SK-N-SH treated with all-trans-retinoic acid at 6 μM for 48 hours (cell line): ENCODE data around the gene COQ7.

Experiments used
- ATAC-seq: fragments of 200-7000 bp; cut with Tn5 transposase; 3 replicates; pipeline ENCODE4 v1.9.1; 2020; ENCODE audit warnings: mild to moderate bottlenecking, moderate library complexity
- BACH2 ChIP-seq: fragments of 250-450 bp; sonication (Bioruptor Pico); IDR thresholded peaks from 2 replicates; pipeline ENCODE4 v1.9.0; 2021; ENCODE audit warnings: mild to moderate bottlenecking, borderline replicate concordance
- CSDC2 ChIP-seq: fragments of 250-450 bp; sonication (Bioruptor Pico); IDR thresholded peaks from 2 replicates; pipeline ENCODE4 v1.5.0; 2020; ENCODE audit warnings: mild to moderate bottlenecking, moderate library complexity
- GLIS3 ChIP-seq: fragments of 250-450 bp; sonication (Bioruptor Pico); IDR thresholded peaks from 2 replicates; pipeline ENCODE4 v1.5.0; 2020; ENCODE audit warnings: mild to moderate bottlenecking, moderate library complexity
- ISL1 ChIP-seq: fragments of 250-450 bp; sonication (Bioruptor Pico); IDR thresholded peaks from 2 replicates; pipeline ENCODE4 v2.1.2; 2022; ENCODE audit warnings: mild to moderate bottlenecking, moderate library complexity
- POU6F1 ChIP-seq: fragments of 250-450 bp; sonication (Bioruptor Pico); IDR thresholded peaks from 2 replicates; pipeline ENCODE4 v1.8.0; 2021; ENCODE audit warnings: low read depth, mild to moderate bottlenecking, moderate library complexity, borderline replicate concordance
- PPARA ChIP-seq: fragments of 250-450 bp; sonication (Bioruptor Pico); IDR thresholded peaks from 2 replicates; pipeline ENCODE4 v1.5.0; 2020; ENCODE audit warnings: mild to moderate bottlenecking, borderline replicate concordance
- RARB ChIP-seq: fragments of 250-450 bp; sonication (Bioruptor Pico); IDR thresholded peaks from 2 replicates; pipeline ENCODE4 v1.8.0; 2021; ENCODE audit warnings: mild to moderate bottlenecking, moderate library complexity
- SNAI2 ChIP-seq: fragments of 250-450 bp; sonication (Bioruptor Pico); IDR thresholded peaks from 2 replicates; pipeline ENCODE4 v1.5.0; 2020; ENCODE audit warnings: mild to moderate bottlenecking, moderate library complexity
- TOX ChIP-seq: fragments of 250-450 bp; sonication (Bioruptor Pico); IDR thresholded peaks from 2 replicates; pipeline ENCODE4 v1.8.0; 2021; ENCODE audit warnings: mild to moderate bottlenecking, moderate library complexity, borderline replicate concordance
- ZC3H10 ChIP-seq: fragments of 250-450 bp; sonication (Bioruptor Pico); IDR thresholded peaks from 2 replicates; pipeline ENCODE4 v1.5.1; 2021; ENCODE audit warnings: mild to moderate bottlenecking, moderate library complexity
- ZFP3 ChIP-seq: fragments of 250-450 bp; sonication (Bioruptor Pico); IDR thresholded peaks from 2 replicates; pipeline ENCODE4 v1.5.0; 2020; ENCODE audit warnings: mild to moderate bottlenecking, moderate library complexity
- ZFP30 ChIP-seq: fragments of 450-650 bp; formaldehyde crosslinking; IDR thresholded peaks from 2 replicates; pipeline ENCODE4 v1.5.0; 2022; ENCODE audit warnings: mild to moderate bottlenecking, moderate library complexity
- ZNF565 ChIP-seq: fragments of 450-650 bp; formaldehyde crosslinking; conservative IDR thresholded peaks from 2 replicates; pipeline ENCODE4 v1.5.0; 2020; ENCODE audit warnings: low read depth, mild to moderate bottlenecking, moderate library complexity
- ZNF8 ChIP-seq: fragments of 450-650 bp; formaldehyde crosslinking; IDR thresholded peaks from 2 replicates; pipeline ENCODE4 v1.5.0; 2020; ENCODE audit warnings: mild to moderate bottlenecking, moderate library complexity
- TF ChIP-seq, protein P1 (sequence below): fragments of 250-450 bp; sonication (Bioruptor Pico); IDR thresholded peaks from 2 replicates; pipeline ENCODE4 v1.8.0; 2020; ENCODE audit warnings: mild to moderate bottlenecking, moderate library complexity, borderline replicate concordance
- TF ChIP-seq, protein P2 (sequence below): fragments of 250-450 bp; sonication (Bioruptor Pico); IDR thresholded peaks from 2 replicates; pipeline ENCODE4 v1.5.1; 2020; ENCODE audit warnings: low read depth, mild to moderate bottlenecking, moderate library complexity
- TF ChIP-seq, protein P3 (sequence below): fragments of 250-450 bp; sonication (Bioruptor Pico); IDR thresholded peaks from 2 replicates; pipeline ENCODE4 v1.5.1; 2021; ENCODE audit warnings: mild to moderate bottlenecking, moderate library complexity
- TF ChIP-seq, protein P4 (sequence below): fragments of 250-450 bp; sonication (Bioruptor Pico); IDR thresholded peaks from 2 replicates; pipeline ENCODE4 v1.5.0; 2020; ENCODE audit warnings: mild to moderate bottlenecking, moderate library complexity

The COQ7 gene

GRCh38 chr16:19126300-19126699 lies 58.9 kb downstream of the COQ7 start (continued):
- TF ChIP-seq POU6F1 (no peak), ZFP3 (CRISPR knock-in tag) (no peak), ZFP30 (CRISPR knock-in tag) (no peak), SNAI2 (CRISPR knock-in tag) (no peak)
- TF ChIP-seq, all 23 proteins: peak for 0

DNA sequence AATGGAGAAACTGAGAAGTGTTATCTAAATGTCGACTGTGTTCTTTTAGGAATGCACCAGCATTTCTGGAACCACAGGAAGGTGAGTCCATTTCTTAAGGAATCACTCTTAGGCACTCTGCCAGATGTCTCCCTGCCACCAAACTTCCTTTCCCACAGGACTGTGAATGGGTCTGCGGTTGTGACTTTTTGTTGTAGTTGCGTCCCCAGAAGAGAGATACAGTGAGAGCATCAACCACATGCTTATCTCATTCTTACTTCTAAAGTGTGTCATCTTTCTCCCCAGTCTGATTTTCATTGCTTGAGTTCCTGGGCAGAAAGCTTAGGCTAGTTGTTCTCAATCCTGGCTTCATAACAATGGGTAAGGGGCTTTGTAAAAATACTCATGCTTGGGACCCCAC lies 59.8 kb downstream of the COQ7 start:
- TF ChIP-seq, protein P1, sequence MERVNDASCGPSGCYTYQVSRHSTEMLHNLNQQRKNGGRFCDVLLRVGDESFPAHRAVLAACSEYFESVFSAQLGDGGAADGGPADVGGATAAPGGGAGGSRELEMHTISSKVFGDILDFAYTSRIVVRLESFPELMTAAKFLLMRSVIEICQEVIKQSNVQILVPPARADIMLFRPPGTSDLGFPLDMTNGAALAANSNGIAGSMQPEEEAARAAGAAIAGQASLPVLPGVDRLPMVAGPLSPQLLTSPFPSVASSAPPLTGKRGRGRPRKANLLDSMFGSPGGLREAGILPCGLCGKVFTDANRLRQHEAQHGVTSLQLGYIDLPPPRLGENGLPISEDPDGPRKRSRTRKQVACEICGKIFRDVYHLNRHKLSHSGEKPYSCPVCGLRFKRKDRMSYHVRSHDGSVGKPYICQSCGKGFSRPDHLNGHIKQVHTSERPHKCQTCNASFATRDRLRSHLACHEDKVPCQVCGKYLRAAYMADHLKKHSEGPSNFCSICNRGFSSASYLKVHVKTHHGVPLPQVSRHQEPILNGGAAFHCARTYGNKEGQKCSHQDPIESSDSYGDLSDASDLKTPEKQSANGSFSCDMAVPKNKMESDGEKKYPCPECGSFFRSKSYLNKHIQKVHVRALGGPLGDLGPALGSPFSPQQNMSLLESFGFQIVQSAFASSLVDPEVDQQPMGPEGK (CRISPR knock-in tag), result no peak
- TF ChIP-seq TOX (CRISPR knock-in tag) (no peak), GLIS3 (CRISPR knock-in tag) (no peak), ZNF8 (no peak), CSDC2 (no peak), ZNF565 (CRISPR knock-in tag) (no peak), ZFP3 (CRISPR knock-in tag) (no peak), ZC3H10 (no peak), POU6F1 (no peak), BACH2 (no peak)
- TF ChIP-seq, all 23 proteins: peak for 0
- no peak for ATAC-seq

GRCh38 chr16:19127674-19128131 lies 60.3 kb downstream of the COQ7 start:
- no peak for ATAC-seq
- no peak for TF ChIP-seq ZFP3 (CRISPR knock-in tag)
- TF ChIP-seq ISL1 (CRISPR knock-in tag), result no peak
- TF ChIP-seq, protein P2, sequence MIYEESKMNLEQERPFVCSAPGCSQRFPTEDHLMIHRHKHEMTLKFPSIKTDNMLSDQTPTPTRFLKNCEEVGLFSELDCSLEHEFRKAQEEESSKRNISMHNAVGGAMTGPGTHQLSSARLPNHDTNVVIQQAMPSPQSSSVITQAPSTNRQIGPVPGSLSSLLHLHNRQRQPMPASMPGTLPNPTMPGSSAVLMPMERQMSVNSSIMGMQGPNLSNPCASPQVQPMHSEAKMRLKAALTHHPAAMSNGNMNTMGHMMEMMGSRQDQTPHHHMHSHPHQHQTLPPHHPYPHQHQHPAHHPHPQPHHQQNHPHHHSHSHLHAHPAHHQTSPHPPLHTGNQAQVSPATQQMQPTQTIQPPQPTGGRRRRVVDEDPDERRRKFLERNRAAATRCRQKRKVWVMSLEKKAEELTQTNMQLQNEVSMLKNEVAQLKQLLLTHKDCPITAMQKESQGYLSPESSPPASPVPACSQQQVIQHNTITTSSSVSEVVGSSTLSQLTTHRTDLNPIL (CRISPR knock-in tag), result no peak
- no peak for TF ChIP-seq RARB (CRISPR knock-in tag)
- no peak for TF ChIP-seq CSDC2
- no peak for TF ChIP-seq ZFP30 (CRISPR knock-in tag)
- TF ChIP-seq, protein P1 (CRISPR knock-in tag), result no peak
- no peak for TF ChIP-seq BACH2
- no peak for TF ChIP-seq ZC3H10
- no peak for TF ChIP-seq POU6F1
- TF ChIP-seq ZNF565 (CRISPR knock-in tag), result no peak
- no peak for TF ChIP-seq TOX (CRISPR knock-in tag)
- TF ChIP-seq, protein P3, sequence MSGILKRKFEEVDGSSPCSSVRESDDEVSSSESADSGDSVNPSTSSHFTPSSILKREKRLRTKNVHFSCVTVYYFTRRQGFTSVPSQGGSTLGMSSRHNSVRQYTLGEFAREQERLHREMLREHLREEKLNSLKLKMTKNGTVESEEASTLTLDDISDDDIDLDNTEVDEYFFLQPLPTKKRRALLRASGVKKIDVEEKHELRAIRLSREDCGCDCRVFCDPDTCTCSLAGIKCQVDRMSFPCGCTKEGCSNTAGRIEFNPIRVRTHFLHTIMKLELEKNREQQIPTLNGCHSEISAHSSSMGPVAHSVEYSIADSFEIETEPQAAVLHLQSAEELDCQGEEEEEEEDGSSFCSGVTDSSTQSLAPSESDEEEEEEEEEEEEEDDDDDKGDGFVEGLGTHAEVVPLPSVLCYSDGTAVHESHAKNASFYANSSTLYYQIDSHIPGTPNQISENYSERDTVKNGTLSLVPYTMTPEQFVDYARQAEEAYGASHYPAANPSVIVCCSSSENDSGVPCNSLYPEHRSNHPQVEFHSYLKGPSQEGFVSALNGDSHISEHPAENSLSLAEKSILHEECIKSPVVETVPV (CRISPR knock-in tag), result no peak
- no peak for TF ChIP-seq ZNF8
- TF ChIP-seq, protein P4, sequence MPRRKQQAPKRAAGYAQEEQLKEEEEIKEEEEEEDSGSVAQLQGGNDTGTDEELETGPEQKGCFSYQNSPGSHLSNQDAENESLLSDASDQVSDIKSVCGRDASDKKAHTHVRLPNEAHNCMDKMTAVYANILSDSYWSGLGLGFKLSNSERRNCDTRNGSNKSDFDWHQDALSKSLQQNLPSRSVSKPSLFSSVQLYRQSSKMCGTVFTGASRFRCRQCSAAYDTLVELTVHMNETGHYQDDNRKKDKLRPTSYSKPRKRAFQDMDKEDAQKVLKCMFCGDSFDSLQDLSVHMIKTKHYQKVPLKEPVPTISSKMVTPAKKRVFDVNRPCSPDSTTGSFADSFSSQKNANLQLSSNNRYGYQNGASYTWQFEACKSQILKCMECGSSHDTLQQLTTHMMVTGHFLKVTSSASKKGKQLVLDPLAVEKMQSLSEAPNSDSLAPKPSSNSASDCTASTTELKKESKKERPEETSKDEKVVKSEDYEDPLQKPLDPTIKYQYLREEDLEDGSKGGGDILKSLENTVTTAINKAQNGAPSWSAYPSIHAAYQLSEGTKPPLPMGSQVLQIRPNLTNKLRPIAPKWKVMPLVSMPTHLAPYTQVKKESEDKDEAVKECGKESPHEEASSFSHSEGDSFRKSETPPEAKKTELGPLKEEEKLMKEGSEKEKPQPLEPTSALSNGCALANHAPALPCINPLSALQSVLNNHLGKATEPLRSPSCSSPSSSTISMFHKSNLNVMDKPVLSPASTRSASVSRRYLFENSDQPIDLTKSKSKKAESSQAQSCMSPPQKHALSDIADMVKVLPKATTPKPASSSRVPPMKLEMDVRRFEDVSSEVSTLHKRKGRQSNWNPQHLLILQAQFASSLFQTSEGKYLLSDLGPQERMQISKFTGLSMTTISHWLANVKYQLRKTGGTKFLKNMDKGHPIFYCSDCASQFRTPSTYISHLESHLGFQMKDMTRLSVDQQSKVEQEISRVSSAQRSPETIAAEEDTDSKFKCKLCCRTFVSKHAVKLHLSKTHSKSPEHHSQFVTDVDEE, result no peak
- no peak for TF ChIP-seq PPARA (CRISPR knock-in tag)
- TF ChIP-seq, all 23 proteins: peak for 0
